ENCODE data around the gene KRT72.

DNA sequence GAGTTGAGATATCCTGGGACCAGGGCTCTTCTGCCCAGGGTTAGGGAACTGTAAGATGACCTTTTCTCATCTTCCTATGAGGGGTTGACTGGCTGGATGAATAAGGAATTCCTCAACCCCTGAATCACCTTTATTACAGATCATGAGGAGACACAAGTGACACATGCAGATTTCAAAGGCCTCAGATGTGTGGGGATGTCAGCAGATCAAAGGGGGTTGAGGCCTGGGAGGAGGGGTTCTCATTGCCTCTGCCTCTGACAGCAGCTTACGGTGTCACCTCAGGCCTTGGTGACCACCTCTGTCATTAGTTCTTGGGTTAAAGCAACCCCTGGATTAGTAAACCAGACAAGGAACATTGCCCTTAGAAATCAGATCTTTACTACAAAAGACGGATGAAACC is 2.1 kb upstream of the KRT72 start:
- no peak for TF ChIP-seq CTCF (IDR thresholded peaks at IDR 0.05; ENCODE audit: insufficient read depth, low read length, poor library complexity, severe bottlenecking)
- no peak for TF ChIP-seq EZH2phosphoT487 (conservative IDR thresholded peaks at IDR 0.05; ENCODE audit: low read length)
